Stimulated activated CD4-positive, alpha-beta T cell treated with anti-CD3 and anti-CD28 coated beads, Interleukin-12 subunit alpha, Interleukin-12 subunit beta, amount 100 ng/mL, for 24 hours (primary cell): ENCODE data around the gene SPATS2.
"Not testable (repeated sequence)": the region's sequence is repeated elsewhere in the genome, so short reads cannot be mapped to it uniquely, and the experiment has no call there.

Source experiments
- DNase-seq, 2 experiments: peaks; one replicate each; pipeline ENCODE4 v3.0.0-alpha.2; 2020; ENCODE audit warnings: low read depth in 2 of 2

SPATS2 gene

GRCh38 chr12:49512546-49512945 is 145.3 kb downstream of the SPATS2 start:
- no peak for DNase-seq

- no peak for DNase-seq
Measured at GRCh38 chr12:49515266-49515665, 148.0 kb downstream of the SPATS2 start.

- no peak for DNase-seq
Measured at GRCh38 chr12:49518914-49519573, 151.8 kb downstream of the SPATS2 start.

- no peak for DNase-seq
Measured at GRCh38 chr12:49519574-49519936, 152.3 kb downstream of the SPATS2 start.

GRCh38 chr12:49521389-49521788 is 154.1 kb downstream of the SPATS2 start:
- no peak for DNase-seq

- DNase-seq: no peak
Measured at GRCh38 chr12:49524660-49525324, 157.5 kb downstream of the SPATS2 start.

GRCh38 chr12:49525942-49526341 is 158.7 kb downstream of the SPATS2 start:
- no peak for DNase-seq

GRCh38 chr12:49527361-49528130 is 160.3 kb downstream of the SPATS2 start:
- DNase-seq: no peak

- DNase-seq: no peak
Measured at GRCh38 chr12:49529414-49529813, 162.2 kb downstream of the SPATS2 start.

GRCh38 chr12:49531745-49532144 is 164.5 kb downstream of the SPATS2 start:
- DNase-seq: no peak

- no peak for DNase-seq
Measured at GRCh38 chr12:49533331-49533730, 166.1 kb downstream of the SPATS2 start.

GRCh38 chr12:49534122-49534521 is 166.9 kb downstream of the SPATS2 start:
- DNase-seq: not testable (repeated sequence)

GRCh38 chr12:49534731-49535278 is 167.5 kb downstream of the SPATS2 start:
- DNase-seq: no peak

GRCh38 chr12:49535921-49536525 is 168.8 kb downstream of the SPATS2 start:
- no peak for DNase-seq

GRCh38 chr12:49536526-49537071 is 169.3 kb downstream of the SPATS2 start:
- DNase-seq: no peak

GRCh38 chr12:49537231-49537751 is 170.0 kb downstream of the SPATS2 start:
- no peak for DNase-seq

- no peak for DNase-seq
Measured at GRCh38 chr12:49537752-49538509, 170.7 kb downstream of the SPATS2 start.

GRCh38 chr12:49538510-49539403 is 171.5 kb downstream of the SPATS2 start, which contains the start of gene KCNH3:
TSS of gene KCNH3 (plus strand) at chr12:49539030. CDS start at chr12:49539417, 387 bp downstream.
- DNase-seq: peak; percentile 68 to 72

GRCh38 chr12:49539406-49540228 is 172.4 kb downstream of the SPATS2 start:
- DNase-seq: no peak
